HFF-Myc (cell line): Measurements from ENCODE around the gene CORO7.

ENCODE experiments used
- DNase-seq: peaks from one replicate; pipeline ENCODE4 v3.0.0-alpha.2; 2011; ENCODE audit warnings: low read depth; ENCODE audit errors: extremely low read depth
- H3K4me3 ChIP-seq: replicated peaks from 2 replicates; pipeline ENCODE4 v1.5.1; 2011; ENCODE audit warnings: low read depth, mild to moderate bottlenecking, control low read depth, low read length
- CTCF ChIP-seq: IDR thresholded peaks from 2 replicates; pipeline ENCODE4 v1.5.1; 2012; ENCODE audit warnings: mild to moderate bottlenecking, low read depth, low read length, control low read depth; ENCODE audit errors: missing control alignments

CORO7 gene

GRCh38 chr16:4408323-4408690, 8.1 kb downstream of the CORO7 start:
- no peak overlapping the region for H3K4me3 ChIP-seq
- no peak for DNase-seq

GRCh38 chr16:4407543-4408322, 8.7 kb downstream of the CORO7 start:
- H3K4me3 ChIP-seq, result no peak overlapping the region
- DNase-seq, result no peak
- no peak for TF ChIP-seq CTCF

More at GRCh38 chr16:4408323-4408690, 8.1 kb downstream of the CORO7 start:
- TF ChIP-seq CTCF, result no peak

- H3K4me3 ChIP-seq, result no peak overlapping the region
- no peak for DNase-seq
- no peak for TF ChIP-seq CTCF
Observed at GRCh38 chr16:4404967-4405696, 11.3 kb downstream of the CORO7 start.

DNA sequence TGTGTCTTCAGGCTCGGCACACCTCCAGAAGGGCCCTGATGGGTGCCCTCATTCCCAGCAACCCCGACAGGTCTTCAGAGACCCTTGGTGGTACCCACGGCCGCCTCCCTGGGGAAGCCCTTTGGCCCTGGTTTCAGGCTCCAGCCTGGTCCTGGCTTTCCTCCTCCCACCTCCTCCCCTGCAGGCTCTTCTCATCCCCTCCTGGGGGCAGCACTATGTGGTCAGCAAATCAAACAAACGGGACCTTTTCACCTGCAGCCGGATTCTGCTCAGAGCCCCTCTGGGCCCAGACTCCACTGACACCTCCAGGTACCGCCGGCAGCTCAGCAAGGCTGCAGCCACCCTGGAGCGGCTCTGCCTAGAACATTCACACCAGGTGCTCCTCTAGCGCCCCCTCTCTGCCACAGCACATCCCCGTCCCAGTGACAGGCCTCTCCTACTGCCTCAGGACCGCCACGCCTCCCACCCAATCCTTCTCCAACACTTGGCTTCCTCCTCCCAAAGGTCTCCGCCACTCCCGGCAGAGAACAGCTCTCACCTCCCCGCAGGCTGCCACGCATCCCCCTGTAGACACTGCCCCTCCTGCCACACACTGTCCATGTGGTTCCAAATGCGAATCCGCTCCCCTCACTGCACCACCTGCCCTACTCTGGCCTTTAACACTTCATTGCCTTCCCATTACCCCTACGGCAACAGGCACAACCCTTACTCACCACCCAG, 12.0 kb downstream of the CORO7 start:
- H3K4me3 ChIP-seq, result no peak overlapping the region
- DNase-seq, result no peak
- peak; percentile 87 for TF ChIP-seq CTCF

DNA sequence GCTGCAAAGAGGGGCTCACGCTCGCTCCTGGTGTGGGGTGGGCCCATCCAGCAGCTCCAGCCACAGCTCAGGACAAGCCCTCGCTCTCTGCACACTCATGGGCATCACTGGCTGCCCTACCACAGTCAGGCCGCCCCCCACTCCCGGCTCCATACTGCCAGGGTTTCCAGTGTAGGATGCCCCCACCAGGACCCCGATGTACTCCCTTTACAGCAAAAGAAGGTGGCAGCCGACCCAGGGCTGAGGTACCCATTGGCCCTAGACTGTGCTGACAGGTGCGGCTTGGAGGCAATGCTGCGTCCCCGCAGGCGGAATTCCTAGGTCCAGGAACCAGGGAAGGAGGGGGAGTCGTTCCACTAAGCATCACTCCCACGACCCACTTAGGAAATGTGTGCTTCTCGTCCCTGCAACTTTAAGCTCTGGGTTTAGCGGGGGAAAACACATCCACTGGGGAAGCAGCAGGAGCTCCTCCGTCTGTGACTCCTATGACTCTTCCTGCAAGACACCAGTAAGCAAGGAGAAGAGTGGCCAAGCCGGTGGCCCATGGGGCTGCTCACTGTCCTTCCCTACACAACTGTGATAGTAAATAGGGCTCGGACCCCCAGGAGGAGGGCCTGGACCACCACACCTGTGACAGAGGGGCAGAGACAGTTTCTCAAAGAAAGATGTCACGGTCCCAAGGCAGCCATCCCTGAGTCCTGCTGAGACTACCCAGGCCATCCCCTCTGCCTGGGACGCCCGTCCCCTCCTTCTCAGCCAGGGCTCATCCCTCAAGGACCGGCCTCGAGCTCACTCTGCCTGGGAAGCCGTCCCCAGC, 13.1 kb downstream of the CORO7 start:
- no peak for DNase-seq
- H3K4me3 ChIP-seq, result no peak overlapping the region
- no peak for TF ChIP-seq CTCF

GRCh38 chr16:4402439-4403132, 13.8 kb downstream of the CORO7 start:
- peak; percentile 83 for TF ChIP-seq CTCF
- H3K4me3 ChIP-seq, result no peak overlapping the region
- DNase-seq, result no peak
